ENCODE results near the gene PHF21B.

DNA sequence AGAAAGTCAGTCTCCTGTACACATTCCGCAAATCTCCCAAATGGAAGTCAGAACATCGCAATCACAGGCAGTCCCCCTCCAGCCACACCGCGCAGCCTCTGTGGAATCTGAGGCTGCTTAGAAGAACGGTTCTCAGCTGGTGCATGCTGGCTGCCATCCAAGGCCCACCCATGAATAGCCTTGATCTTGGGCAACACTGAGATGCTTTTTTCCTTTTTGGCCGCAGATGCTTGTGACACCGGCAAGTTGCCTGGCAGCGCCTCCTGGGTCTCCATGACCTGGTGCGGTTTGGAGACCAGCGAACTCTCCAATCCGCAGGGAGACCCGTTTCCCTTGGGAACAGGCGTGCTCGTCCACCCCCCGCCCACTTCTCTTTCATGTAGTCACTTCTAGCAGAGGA is 26.3 kb upstream of the PHF21B start:
- TF ChIP-seq REST (tag by site-specific recombination; IDR thresholded peaks at IDR 0.05) (no peak), ZNF571 (tag by site-specific recombination; IDR thresholded peaks at IDR 0.05) (no peak), ZNF558 (tag by site-specific recombination; IDR thresholded peaks at IDR 0.05) (no peak)
- TF ChIP-seq, protein P1, sequence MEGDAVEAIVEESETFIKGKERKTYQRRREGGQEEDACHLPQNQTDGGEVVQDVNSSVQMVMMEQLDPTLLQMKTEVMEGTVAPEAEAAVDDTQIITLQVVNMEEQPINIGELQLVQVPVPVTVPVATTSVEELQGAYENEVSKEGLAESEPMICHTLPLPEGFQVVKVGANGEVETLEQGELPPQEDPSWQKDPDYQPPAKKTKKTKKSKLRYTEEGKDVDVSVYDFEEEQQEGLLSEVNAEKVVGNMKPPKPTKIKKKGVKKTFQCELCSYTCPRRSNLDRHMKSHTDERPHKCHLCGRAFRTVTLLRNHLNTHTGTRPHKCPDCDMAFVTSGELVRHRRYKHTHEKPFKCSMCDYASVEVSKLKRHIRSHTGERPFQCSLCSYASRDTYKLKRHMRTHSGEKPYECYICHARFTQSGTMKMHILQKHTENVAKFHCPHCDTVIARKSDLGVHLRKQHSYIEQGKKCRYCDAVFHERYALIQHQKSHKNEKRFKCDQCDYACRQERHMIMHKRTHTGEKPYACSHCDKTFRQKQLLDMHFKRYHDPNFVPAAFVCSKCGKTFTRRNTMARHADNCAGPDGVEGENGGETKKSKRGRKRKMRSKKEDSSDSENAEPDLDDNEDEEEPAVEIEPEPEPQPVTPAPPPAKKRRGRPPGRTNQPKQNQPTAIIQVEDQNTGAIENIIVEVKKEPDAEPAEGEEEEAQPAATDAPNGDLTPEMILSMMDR (tag by site-specific recombination; IDR thresholded peaks at IDR 0.05): no peak

Measured in HEK293 (cell line).